Ishikawa (cell line): Measurements from ENCODE around the gene HNRNPH3.

Experiments used
- CREB1 ChIP-seq: IDR thresholded peaks from 2 replicates; pipeline ENCODE4 v1.6.1; 2012; ENCODE audit warnings: low read depth
- EP300 ChIP-seq: IDR thresholded peaks from 2 replicates; pipeline ENCODE4 v1.6.1; 2012; ENCODE audit warnings: borderline replicate concordance
- MAX ChIP-seq: IDR thresholded peaks from 2 replicates; pipeline ENCODE4 v1.6.1; 2012
- NFIC ChIP-seq: IDR thresholded peaks from 2 replicates; pipeline ENCODE4 v1.6.1; 2012
- TCF12 ChIP-seq: IDR thresholded peaks from 2 replicates; pipeline ENCODE4 v1.6.1; 2012; ENCODE audit warnings: low read depth
- YY1 ChIP-seq: IDR thresholded peaks from 2 replicates; pipeline ENCODE4 v1.6.1; 2012; ENCODE audit warnings: low read depth

GRCh38 chr10:68327889-68328786 lies 3.7 kb upstream of the HNRNPH3 start:
- no peak for TF ChIP-seq EP300
- no peak for TF ChIP-seq TCF12
- TF ChIP-seq NFIC, result no peak
- no peak for TF ChIP-seq CREB1
- TF ChIP-seq YY1, result no peak
- no peak for TF ChIP-seq MAX
